ENCODE data around the gene TRIL. TPM values are rescaled to one million over a fixed set of nuclear protein-coding genes. Genes with fewer than 3 reads are reported as not detected.

The TRIL gene
- total RNA-seq, 1 donor from 2014 or later: 24.7 TPM

- DNase-seq: no peak
Observed at GRCh38 chr7:28983396-28984190, 25.5 kb upstream of the TRIL start.

- DNase-seq: no peak
Observed at GRCh38 chr7:28981161-28981465, 23.0 kb upstream of the TRIL start.

- no peak for DNase-seq
Observed at GRCh38 chr7:28980451-28981160, 22.5 kb upstream of the TRIL start.

- no peak for DNase-seq
Observed at GRCh38 chr7:28979776-28980175, 21.6 kb upstream of the TRIL start.

GRCh38 chr7:28977881-28978280 lies 19.8 kb upstream of the TRIL start:
- DNase-seq: no peak

GRCh38 chr7:28976022-28976421 lies 17.9 kb upstream of the TRIL start:
- no peak for DNase-seq

GRCh38 chr7:28973591-28973990 lies 15.5 kb upstream of the TRIL start:
- no peak for DNase-seq

GRCh38 chr7:28964056-28964455 lies 5.9 kb upstream of the TRIL start:
- DNase-seq: no peak

- DNase-seq: no peak
Observed at GRCh38 chr7:28961972-28962371, 3.8 kb upstream of the TRIL start.

- no peak for DNase-seq
Observed at GRCh38 chr7:28960071-28960840, 2.1 kb upstream of the TRIL start.

GRCh38 chr7:28958980-28959347 lies 834 bp upstream of the TRIL start:
- DNase-seq: no peak

GRCh38 chr7:28957751-28958234 lies 337 bp downstream of the TRIL start:
- DNase-seq: peak; percentile 30

- peak; percentile 17 for DNase-seq
Observed at GRCh38 chr7:28957064-28957750, 923 bp downstream of the TRIL start.

- DNase-seq: peak; percentile 65
Observed at GRCh38 chr7:28956608-28957063, 1.5 kb downstream of the TRIL start.

GRCh38 chr7:28955718-28956607 lies 2.2 kb downstream of the TRIL start:
- DNase-seq: peak; percentile 69

- no peak for DNase-seq
Observed at GRCh38 chr7:28955356-28955717, 2.8 kb downstream of the TRIL start.

- DNase-seq: no peak
Observed at GRCh38 chr7:28954946-28955345, 3.2 kb downstream of the TRIL start.

- no peak for DNase-seq
Observed at GRCh38 chr7:28954471-28954870, 3.7 kb downstream of the TRIL start.

- no peak for DNase-seq
Observed at GRCh38 chr7:28953633-28954032, 4.5 kb downstream of the TRIL start.

GRCh38 chr7:28942168-28942567 lies 16.0 kb downstream of the TRIL start:
- no peak for DNase-seq

GRCh38 chr7:28941633-28942032 lies 16.5 kb downstream of the TRIL start:
- no peak for DNase-seq

Measured in dermis blood vessel endothelial cell (primary cell).